NK-92 treated with Interleukin-12 subunit alpha and Interleukin-12 subunit beta, amount 100 ng/mL, for 24 hours (cell line): ENCODE measurements around the gene OR2L5.

Experiments
- DNase-seq: peaks from one replicate; lab custom pipeline; 2025; lab: John Stamatoyannopoulos, UW

Gene OR2L5, protein sequence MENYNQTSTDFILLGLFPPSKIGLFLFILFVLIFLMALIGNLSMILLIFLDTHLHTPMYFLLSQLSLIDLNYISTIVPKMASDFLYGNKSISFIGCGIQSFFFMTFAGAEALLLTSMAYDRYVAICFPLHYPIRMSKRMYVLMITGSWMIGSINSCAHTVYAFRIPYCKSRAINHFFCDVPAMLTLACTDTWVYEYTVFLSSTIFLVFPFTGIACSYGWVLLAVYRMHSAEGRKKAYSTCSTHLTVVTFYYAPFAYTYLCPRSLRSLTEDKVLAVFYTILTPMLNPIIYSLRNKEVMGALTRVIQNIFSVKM

DNA sequence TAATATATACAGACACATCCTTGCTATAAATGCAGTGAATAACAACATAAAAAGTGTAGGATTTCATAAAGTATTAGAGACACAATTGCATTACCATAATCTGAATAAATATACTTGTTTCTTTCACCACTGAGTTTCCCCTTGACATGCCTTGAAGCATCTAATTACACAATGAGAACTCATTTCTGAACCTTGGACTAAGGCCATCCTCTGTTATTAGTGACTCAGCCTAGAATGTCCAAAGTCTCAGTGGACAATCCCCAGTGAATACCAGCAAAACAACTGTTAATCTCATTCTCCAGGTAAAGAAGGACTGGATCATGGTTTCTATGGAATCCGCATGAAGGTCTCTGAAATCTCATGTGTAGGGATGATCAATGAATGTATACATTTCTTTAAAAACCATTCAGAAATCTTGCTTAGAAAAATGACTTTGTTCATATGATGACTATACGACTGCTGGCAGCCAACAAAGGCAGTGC is at the start of gene OR2L5:
Gene OR2L5 (plus strand): TSS at position 432 of the 482 bp plus-strand sequence. CDS start 8,288 bp downstream, outside the sequence.
- DNase-seq, result no peak

GRCh38 chr1:247964933-247965332 is 48.5 kb upstream of the OR2L5 start, which contains the start of gene OR2AK2:
Gene OR2AK2, plus strand, starts transcription at chr1:247965233. Its CDS starts 144 bp downstream, at chr1:247965377.
- no peak for DNase-seq

DNA sequence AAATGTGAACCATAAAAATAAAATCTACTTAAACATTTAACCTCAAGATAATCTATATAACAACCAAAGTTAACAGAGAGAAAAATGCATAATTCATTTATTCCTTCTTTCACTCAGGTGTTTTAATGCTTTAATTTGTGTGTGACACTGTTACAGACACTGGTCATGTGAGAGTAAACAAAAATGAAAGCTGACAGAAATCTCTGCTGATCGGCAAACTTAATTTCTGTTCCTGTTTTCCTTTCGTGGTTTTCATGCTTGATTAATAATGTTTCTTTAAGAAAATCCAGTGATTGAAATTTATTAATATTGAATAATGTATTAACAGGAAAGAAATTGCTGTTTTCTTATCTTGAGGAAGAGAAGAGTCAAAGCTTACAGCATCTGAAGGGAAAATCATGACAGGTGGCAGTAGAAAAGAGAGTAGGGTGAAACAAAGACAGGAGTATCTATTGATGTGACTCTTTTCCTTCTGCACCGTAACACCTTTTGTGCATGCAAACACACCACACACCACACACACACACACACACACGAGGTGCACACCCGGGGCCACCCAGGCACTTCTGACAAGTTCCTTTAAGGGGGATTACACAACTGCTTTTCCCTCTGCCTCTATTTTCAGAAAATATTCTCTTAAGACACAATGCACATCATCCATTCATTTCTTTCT is 46.8 kb upstream of the OR2L5 start:
- DNase-seq, result no peak

DNA sequence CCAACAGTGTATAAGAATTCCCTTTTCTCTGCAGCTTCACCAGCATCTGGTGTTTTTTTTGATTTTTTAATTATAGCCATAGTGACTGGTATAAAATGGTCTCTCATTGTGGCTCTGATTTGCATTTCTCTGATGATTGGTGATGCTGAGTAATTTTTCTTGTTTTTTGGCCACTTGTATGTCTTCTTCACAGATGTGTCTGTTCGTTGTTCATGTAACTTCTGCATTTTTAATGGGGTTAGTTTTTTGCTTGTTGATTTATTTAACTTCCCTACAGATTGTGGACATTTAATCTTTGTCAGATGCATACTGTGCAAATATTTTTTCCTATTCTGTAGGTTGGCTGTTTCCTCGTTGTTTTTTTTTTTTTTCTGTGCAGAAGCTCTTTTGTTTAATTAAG is 20.5 kb upstream of the OR2L5 start:
- no peak for DNase-seq

DNA sequence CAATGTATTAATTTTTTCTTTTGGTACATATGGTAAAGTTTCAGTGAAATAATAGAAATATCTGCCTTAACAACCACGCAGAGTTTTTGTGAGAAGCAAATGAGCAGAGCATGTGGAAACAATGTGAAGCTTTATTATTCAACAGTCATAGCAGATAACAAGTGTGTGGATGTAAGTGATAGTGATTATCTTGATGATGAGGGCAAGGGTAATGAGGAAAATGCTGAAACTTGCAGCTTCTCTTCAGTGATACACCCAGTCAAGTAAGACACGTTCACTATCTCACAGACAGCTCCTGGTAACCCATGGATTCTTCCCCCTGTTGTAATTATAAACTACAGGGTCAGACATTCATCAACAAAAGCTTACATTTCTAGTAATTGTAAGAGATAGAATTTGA is 14.6 kb upstream of the OR2L5 start:
- DNase-seq, result no peak

DNA sequence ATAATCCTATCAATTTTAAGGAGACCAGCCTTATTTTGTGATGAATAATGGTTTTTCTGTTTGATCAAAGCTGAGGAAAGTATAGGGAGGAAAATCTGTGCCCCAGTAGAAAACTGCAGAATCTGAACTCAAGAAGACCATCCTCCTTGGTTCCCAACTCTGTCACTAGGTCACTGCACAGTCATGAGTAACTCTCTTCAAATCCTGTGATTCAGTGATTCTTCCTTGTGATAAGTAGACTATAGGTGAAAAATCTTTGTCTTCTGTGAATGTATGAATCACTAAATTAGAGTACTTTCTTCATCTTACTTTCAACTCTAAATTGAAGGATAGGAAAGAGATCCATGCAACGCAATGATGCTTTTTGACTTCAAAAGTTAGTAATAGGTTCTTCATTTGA is 13.3 kb upstream of the OR2L5 start:
- no peak for DNase-seq

DNA sequence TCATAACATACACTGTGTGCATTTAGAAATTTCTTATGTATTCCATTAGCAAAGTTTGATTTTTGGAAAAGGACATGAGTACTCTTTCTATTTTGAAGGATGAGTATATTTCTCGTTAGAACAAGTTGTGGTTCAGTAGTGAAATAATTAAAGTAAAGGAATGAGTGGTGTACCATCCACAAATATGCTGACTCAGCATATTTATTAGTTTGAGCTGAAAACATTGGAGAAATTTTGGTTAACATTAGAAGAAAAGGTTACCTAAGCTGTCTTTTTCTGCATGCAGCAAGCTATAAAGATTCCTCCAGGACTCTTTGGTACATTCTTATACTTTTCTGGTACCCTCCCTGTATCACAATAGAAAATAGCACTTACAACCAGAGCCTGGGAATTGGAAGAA is 5.7 kb upstream of the OR2L5 start:
- no peak for DNase-seq

DNA sequence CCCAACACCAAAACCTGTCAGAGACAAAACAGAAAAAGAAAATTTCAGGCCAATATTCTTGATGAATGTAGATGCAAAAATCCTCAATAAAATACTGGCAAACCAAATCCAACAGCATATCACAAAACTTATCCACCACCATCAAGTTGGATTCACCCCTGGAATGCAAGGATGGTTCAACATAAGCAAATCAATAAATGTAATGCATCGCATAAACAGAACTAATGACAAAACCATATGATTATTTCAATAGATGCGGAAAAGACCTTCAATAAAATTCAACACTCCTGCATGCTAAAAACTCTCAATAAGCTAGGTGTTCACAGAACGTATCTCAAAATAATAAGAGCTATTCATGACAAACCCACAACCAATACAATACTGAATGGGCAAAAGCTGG is 3.8 kb upstream of the OR2L5 start:
- no peak for DNase-seq

- no peak for DNase-seq
These were observed 2.3 kb downstream of the OR2L5 start for GRCh38 chr1:248015803-248016202.

DNA sequence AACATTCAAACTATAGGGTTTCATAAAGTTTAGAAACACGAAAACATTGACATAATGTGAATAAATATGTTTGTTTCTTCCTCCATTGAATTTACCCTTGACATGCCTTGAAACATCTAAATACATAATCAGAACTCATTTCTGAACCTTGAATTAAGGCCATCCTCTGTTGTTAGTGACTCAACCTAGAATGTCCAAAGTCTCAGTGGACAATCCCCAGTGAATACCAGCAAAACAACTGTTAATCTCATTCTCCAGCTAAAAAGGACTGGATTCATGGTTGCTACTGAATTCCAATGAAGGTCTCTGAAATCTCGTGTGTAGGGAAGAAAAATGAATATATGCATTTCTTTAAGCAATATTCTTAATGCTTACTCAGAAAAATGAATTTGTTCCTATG is 16.3 kb downstream of the OR2L5 start, which contains the start of gene OR2L2:
Gene OR2L2 (plus strand): TSS at position 301 of the 400 bp plus-strand sequence. CDS start 8,198 bp downstream, outside the sequence.
- DNase-seq, result no peak

GRCh38 chr1:248045209-248045608 is 31.7 kb downstream of the OR2L5 start:
- DNase-seq, result no peak

- DNase-seq, result no peak
These were observed 33.1 kb downstream of the OR2L5 start, which contains the start of gene OR2L3 for GRCh38 chr1:248046536-248046935. Gene OR2L3, plus strand, starts transcription at chr1:248046836. Its CDS starts 13,846 bp downstream, at chr1:248060682.

DNA sequence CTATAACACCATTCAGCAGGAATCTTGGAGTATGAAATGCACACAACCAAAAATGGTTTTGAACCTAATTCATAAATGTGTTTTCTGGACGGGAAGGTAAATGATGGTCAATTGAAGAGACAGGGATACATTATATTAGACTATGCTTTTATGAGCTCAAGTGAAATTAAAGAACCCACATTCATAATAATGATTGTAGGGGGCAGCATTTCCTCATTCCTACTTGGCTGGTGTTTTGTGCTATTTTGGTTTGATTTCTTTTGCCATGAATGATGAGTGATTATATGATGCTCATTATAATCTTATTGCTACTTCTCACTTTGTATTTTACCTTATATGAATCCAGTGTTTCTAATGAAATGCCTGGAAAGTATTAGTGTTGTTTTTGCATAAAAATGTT is 33.5 kb downstream of the OR2L5 start:
- no peak for DNase-seq

DNA sequence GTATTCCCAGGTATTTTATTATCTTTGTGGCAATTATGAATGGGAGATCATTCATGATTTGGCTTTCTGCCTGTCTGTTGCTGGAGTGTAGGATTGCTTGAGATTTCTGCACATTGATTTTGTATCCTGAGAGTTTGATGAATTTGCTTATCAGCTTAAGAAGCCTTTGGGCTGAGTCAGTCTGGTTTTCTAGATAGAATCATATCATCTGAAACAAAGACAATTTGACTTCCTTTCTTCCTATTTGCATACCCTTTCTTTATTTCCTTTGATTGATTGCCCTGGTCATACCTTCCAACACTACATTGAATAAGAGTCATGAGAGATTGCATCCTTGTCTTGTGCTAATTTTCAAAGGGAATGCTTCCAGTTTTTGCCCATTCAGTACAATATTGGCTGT is 41.2 kb downstream of the OR2L5 start:
- no peak for DNase-seq

- no peak for DNase-seq
These were observed 41.8 kb downstream of the OR2L5 start for GRCh38 chr1:248055261-248055660.

GRCh38 chr1:248065071-248065470 is 51.6 kb downstream of the OR2L5 start:
- no peak for DNase-seq

GRCh38 chr1:248065604-248066003 is 52.1 kb downstream of the OR2L5 start:
- no peak for DNase-seq
